H1 (cell line): ENCODE results near the gene VPS37C. TPM values are rescaled to one million over a fixed set of nuclear protein-coding genes. Genes with fewer than 3 reads are reported as not detected.

Source experiments
- CTCF ChIA-PET: fragments of 300-600 bp; sonication (Branson Sonifier 250); formaldehyde crosslinking; loops from one replicate; lab custom pipeline; 2021; ENCODE audit not compliant: partially characterized antibody; lab: Charles Lee
- POLR2A ChIA-PET: fragments of 300-600 bp; sonication (Branson Sonifier 250); formaldehyde crosslinking; loops from one replicate; lab custom pipeline; 2021; ENCODE audit warnings: inconsistent platforms; ENCODE audit not compliant: partially characterized antibody; lab: Charles Lee
- DNase-seq, 2 experiments: peaks; one replicate each; pipeline versions ENCODE4 v3.0.0 to v3.0.0-alpha.2; 2010 to 2022; ENCODE audit warnings: low spot score in 2 of 2, low read depth in 1 of 2, mixed read lengths in 1 of 2
- FAIRE-seq: peaks from 2 replicates; lab custom pipeline; 2011; peaks lifted over from hg19 to GRCh38; lab: Jason Lieb, UNC
- H2AFZ ChIP-seq: 2 replicates; pipeline ENCODE4 v1.8.1; 2012; ENCODE audit warnings: low read length, inconsistent platforms
- H2AK5ac ChIP-seq: 2 replicates; pipeline ENCODE4 v1.6.1; 2013; ENCODE audit warnings: low read depth, low read length
- H2BK120ac ChIP-seq: replicated peaks from 2 replicates; pipeline ENCODE3; 2013; ENCODE audit warnings: low read depth, low read length, inconsistent platforms
- H2BK12ac ChIP-seq: 2 replicates; pipeline ENCODE4 v1.6.1; 2013; ENCODE audit warnings: low read depth, low read length
- H2BK15ac ChIP-seq: 2 replicates; pipeline ENCODE4 v1.6.1; 2013; ENCODE audit warnings: low read length
- H2BK20ac ChIP-seq: 2 replicates; pipeline ENCODE4 v1.6.1; 2013; ENCODE audit warnings: low read length
- H2BK5ac ChIP-seq: 2 replicates; pipeline ENCODE4 v1.6.1; 2013; ENCODE audit warnings: low read depth, low read length
- H3K14ac ChIP-seq: 2 replicates; pipeline ENCODE4 v1.6.1; 2013; ENCODE audit warnings: inconsistent platforms; ENCODE audit not compliant: insufficient read length
- H3K18ac ChIP-seq: 2 replicates; pipeline ENCODE4 v1.6.1; 2013; ENCODE audit warnings: low read length; ENCODE audit errors: extremely low read depth
- H3K23ac ChIP-seq: 2 replicates; pipeline ENCODE4 v1.6.1; 2013; ENCODE audit warnings: inconsistent platforms; ENCODE audit not compliant: insufficient read length
- H3K23me2 ChIP-seq: 2 replicates; pipeline ENCODE4 v1.6.1; 2013; ENCODE audit warnings: low read depth, low read length
- H3K27ac ChIP-seq: 2 replicates; pipeline ENCODE4 v1.6.1; 2011; ENCODE audit warnings: low read depth, low read length, inconsistent platforms
- H3K27me3 ChIP-seq, 4 experiments: replicated peaks in 1 of 4; 1 replicate in 1 of 4; 2 replicates in 3 of 4; pipeline versions ENCODE4 v1.6.1 to v1.8.1; 2011 to 2013; ENCODE audit warnings: low read length in 3 of 4, mild to moderate bottlenecking in 3 of 4, inconsistent platforms in 2 of 4, mixed read lengths in 2 of 4, moderate library complexity in 1 of 4; ENCODE audit not compliant: control insufficient read depth in 3 of 4, insufficient read depth in 3 of 4; ENCODE audit errors: extremely low read depth in 1 of 4
- H3K36me3 ChIP-seq, 4 experiments: 2 replicates each; pipeline versions ENCODE4 v1.6.1 to v1.8.1; 2011 to 2013; ENCODE audit warnings: mild to moderate bottlenecking in 4 of 4, low read length in 3 of 4, moderate library complexity in 2 of 4, control low read depth in 1 of 4, inconsistent platforms in 1 of 4; ENCODE audit not compliant: insufficient read depth in 4 of 4, control insufficient read depth in 2 of 4
- H3K4ac ChIP-seq: replicated peaks from 2 replicates; pipeline ENCODE3; 2013; ENCODE audit warnings: low read length, low read depth, mixed read lengths, inconsistent platforms; ENCODE audit not compliant: insufficient read length
- H3K4me1 ChIP-seq, 4 experiments: replicated peaks in 1 of 4; 1 replicate in 1 of 4; 2 replicates in 3 of 4; pipeline versions ENCODE4 v1.6.1 to v1.8.1; 2011 to 2013; ENCODE audit warnings: low read length in 3 of 4, inconsistent platforms in 2 of 4, mixed read lengths in 1 of 4; ENCODE audit not compliant: insufficient read depth in 4 of 4, control insufficient read depth in 3 of 4
- H3K4me2 ChIP-seq, 2 experiments: 2 replicates each; pipeline versions ENCODE4 v1.6.1 to v1.8.1; 2011 to 2013; ENCODE audit warnings: low read depth in 2 of 2, low read length in 2 of 2, control low read depth in 1 of 2, inconsistent platforms in 1 of 2, mild to moderate bottlenecking in 1 of 2; ENCODE audit not compliant: insufficient read depth in 1 of 2
- H3K4me3 ChIP-seq, 4 experiments: fragments of 200-600, 300-600 bp in 1 of 4; sonication (generic), shearing (Covaris generic), sonication (Bioruptor Twin) in 1 of 4; 2 replicates each; pipeline versions ENCODE4 v1.5.1 to v1.8.1; 2011 to 2016; ENCODE audit warnings: low read length in 4 of 4, low read depth in 3 of 4, control low read depth in 2 of 4, inconsistent platforms in 2 of 4, mild to moderate bottlenecking in 2 of 4, mixed read lengths in 1 of 4, moderate library complexity in 1 of 4; ENCODE audit not compliant: insufficient read depth in 2 of 4; ENCODE audit errors: extremely low read depth in 1 of 4
- H3K56ac ChIP-seq: replicated peaks from 2 replicates; pipeline ENCODE3; 2013; ENCODE audit warnings: low read depth, mild to moderate bottlenecking, mixed read lengths, low read length, inconsistent platforms; ENCODE audit not compliant: insufficient read length
- H3K79me1 ChIP-seq: 2 replicates; pipeline ENCODE4 v1.6.1; 2013; ENCODE audit warnings: low read depth, low read length, control low read depth
- H3K79me2 ChIP-seq, 2 experiments: 2 replicates each; pipeline versions ENCODE4 v1.6.1 to v1.8.1; 2012 to 2013; ENCODE audit warnings: low read length in 2 of 2, mild to moderate bottlenecking in 2 of 2, inconsistent platforms in 1 of 2; ENCODE audit not compliant: insufficient read depth in 2 of 2, control insufficient read depth in 1 of 2
- H3K9ac ChIP-seq, 4 experiments: replicated peaks in 1 of 4; 1 replicate in 1 of 4; 2 replicates in 3 of 4; pipeline versions ENCODE4 v1.6.1 to v1.8.1; 2011 to 2013; ENCODE audit warnings: low read depth in 3 of 4, low read length in 3 of 4, control low read depth in 2 of 4, mild to moderate bottlenecking in 2 of 4, moderate library complexity in 2 of 4, inconsistent platforms in 1 of 4; ENCODE audit errors: extremely low read depth in 1 of 4
- H3K9me3 ChIP-seq, 2 experiments: 2 replicates each; pipeline versions ENCODE4 v1.6.1 to v1.8.1; 2012 to 2013; ENCODE audit warnings: mild to moderate bottlenecking in 2 of 2, moderate library complexity in 2 of 2, control low read depth in 1 of 2, inconsistent platforms in 1 of 2, low read depth in 1 of 2, low read length in 1 of 2, mixed read lengths in 1 of 2; ENCODE audit not compliant: insufficient read depth in 2 of 2
- H4K20me1 ChIP-seq, 2 experiments: replicated peaks in 1 of 2; 2 replicates each; pipeline versions ENCODE3 to v1.8.1; 2011 to 2013; ENCODE audit warnings: inconsistent platforms in 2 of 2, low read length in 2 of 2, mild to moderate bottlenecking in 1 of 2; ENCODE audit not compliant: insufficient read depth in 2 of 2, control insufficient read depth in 1 of 2
- H4K5ac ChIP-seq: 2 replicates; pipeline ENCODE4 v1.6.1; 2013; ENCODE audit warnings: low read length, low read depth, mixed read lengths, inconsistent platforms; ENCODE audit not compliant: insufficient read length
- H4K8ac ChIP-seq: 2 replicates; pipeline ENCODE4 v1.8.0; 2013; ENCODE audit warnings: mild to moderate bottlenecking, moderate library complexity, low read length, inconsistent platforms; ENCODE audit not compliant: insufficient read depth; ENCODE audit errors: extremely low read depth
- H4K91ac ChIP-seq: replicated peaks from 2 replicates; pipeline ENCODE3; 2013; ENCODE audit warnings: low read length, mixed read lengths, inconsistent platforms; ENCODE audit not compliant: insufficient read length
- CBX8 ChIP-seq: fragments of 300-800, 300-1000 bp; sonication (generic); IDR thresholded peaks from 2 replicates; pipeline ENCODE4 v1.7.1; 2016; ENCODE audit warnings: low read depth, low read length, borderline replicate concordance
- CHD2 ChIP-seq: IDR thresholded peaks from 2 replicates; pipeline ENCODE4 v1.6.1; 2012; ENCODE audit warnings: low read length, improper control_type of control experiment
- CREB1 ChIP-seq: IDR thresholded peaks from 2 replicates; pipeline ENCODE4 v1.6.1; 2012; ENCODE audit warnings: inconsistent platforms
- CTBP2 ChIP-seq: IDR thresholded peaks from 2 replicates; pipeline ENCODE4 v1.7.0; 2011; ENCODE audit warnings: borderline replicate concordance, mild to moderate bottlenecking, moderate library complexity, mixed read lengths, low read length; ENCODE audit not compliant: insufficient read depth, insufficient read length
- WGBS, 2 experiments: shearing (Covaris generic) in 1 of 2; methylation state at CpG; one replicate each; pipeline versions ENCODE4 v1.1.6 to v1.1.7; 2013 to 2015; ENCODE audit warnings: low lambda C conversion rate in 2 of 2, mixed read lengths in 2 of 2, inconsistent platforms in 1 of 2, low coverage in 1 of 2, missing lambda C conversion rate in 1 of 2; ENCODE audit not compliant: insufficient replicate concordance in 2 of 2, insufficient coverage in 1 of 2, insufficient read length in 1 of 2; ENCODE audit errors: extremely low coverage in 1 of 2, missing lambda C conversion rate in 1 of 2; 5-methylcytosine and 5-hydroxymethylcytosine counted together
- polyA plus RNA-seq, 7 experiments: library from polyadenylated mRNA; depleted of rRNA in 3 of 7; stranded (reverse) in 5 of 7; unstranded in 2 of 7; fragments of >200 nt in 5 of 7; fragments of 200-250 nt in 2 of 7; gene quantifications; 1 replicate in 5 of 7; 2 replicates in 1 of 7; 4 replicates in 1 of 7; pipeline versions ENCODE4 v1.2.1 to v1.2.3, GENCODE V29; 2011 to 2013; ENCODE audit warnings: missing spikeins in 2 of 7, mixed read lengths in 2 of 7
- total RNA-seq: library from RNA; stranded (reverse); fragmentation: NEBNext Ultra II Directional; extraction: Animal tissue kit (Norgen Biotek cat#: 25700); gene quantifications from 2 replicates; pipeline ENCODE4 v1.2.1, GENCODE V29; 2021

VPS37C gene
- total and polyA plus RNA-seq, 2 of the 8 experiments (the other 6 are each of a cell fraction or from before 2014, with no cell fraction given) = 12.9 to 21.0 TPM

DNA sequence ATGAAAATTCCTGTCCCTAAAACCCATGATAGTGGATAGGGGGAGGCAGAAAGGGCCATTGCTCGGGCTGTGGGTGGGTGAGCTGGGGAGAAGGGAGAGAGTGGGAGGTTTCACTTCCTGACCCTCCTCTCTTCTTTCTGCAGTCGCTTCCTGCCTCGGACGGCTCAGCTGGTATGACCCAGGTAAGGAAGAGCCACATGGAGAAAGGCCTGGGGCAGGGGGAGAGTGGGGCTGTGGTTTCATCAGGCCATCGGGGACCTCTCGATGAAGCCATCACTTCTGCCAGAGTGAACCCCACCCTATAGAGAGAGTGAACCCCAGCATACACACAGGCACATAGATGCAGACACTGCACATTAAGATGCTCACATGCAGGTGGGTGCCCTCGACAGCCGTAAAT lies 46.3 kb downstream of the VPS37C start:
- H3K23ac ChIP-seq = no peak overlapping the region
- no peaks in the 10 kb centered on the region for H3K79me2 ChIP-seq
- H2BK15ac ChIP-seq = no peak overlapping the region
- H3K27me3 ChIP-seq = no peaks in the 10 kb centered on the region; a peak in 1 of 7 replicates
- no peak overlapping the region for H3K18ac ChIP-seq
- H3K14ac ChIP-seq = no peak overlapping the region
- 71% methylated on average over 8 of the region's 8 CpGs; no CpG with 5 or more reads in 1 of the 2 experiments for WGBS, 2 experiments
- H4K5ac ChIP-seq = no peak overlapping the region
- no peak overlapping the region for H2BK120ac ChIP-seq
- FAIRE-seq (no peak), DNase-seq (no peak)
- no peak overlapping the region for H3K4me2 ChIP-seq
- peaks cover 0 to 3% of the 10 kb centered on the region in 2 experiments for H4K20me1 ChIP-seq
- no peak overlapping the region for H2AK5ac ChIP-seq
- no peak overlapping the region for H2AFZ ChIP-seq
- H3K4ac ChIP-seq = no peak overlapping the region
- no peak overlapping the region for H3K9ac ChIP-seq
- no peak overlapping the region for H2BK12ac ChIP-seq
- no peak overlapping the region for H4K8ac ChIP-seq
- H3K27ac ChIP-seq = no peak overlapping the region
- H3K56ac ChIP-seq = no peak overlapping the region
- no peak overlapping the region for H3K4me3 ChIP-seq
- ChIA-PET CTCF (interaction anchor here (1.3 to 3.8 kb wide), 3 partner anchors 11 to 145 kb away, joined by 3 to 14 read pairs (median 8); no protein-coding TSS in a partner anchor), POLR2A (interaction anchor here (1.3 kb wide), 1 partner anchor 11 kb away, joined by 4 read pairs; no protein-coding TSS in a partner anchor)
- TF ChIP-seq CTBP2 (no peak), CREB1 (no peak), CHD2 (no peak), CBX8 (no peak)
- no peak overlapping the region for H2BK20ac ChIP-seq
- no peaks in the 10 kb centered on the region for H3K79me1 ChIP-seq
- H3K4me1 ChIP-seq = no peaks in the 10 kb centered on the region
- H3K23me2 ChIP-seq = peaks cover 7% of the 10 kb centered on the region; the same call in 1 of the 2 replicates
- no peaks in the 10 kb centered on the region for H3K9me3 ChIP-seq
- H2BK5ac ChIP-seq = no peak overlapping the region
- no peaks in the 10 kb centered on the region for H3K36me3 ChIP-seq
- no peak overlapping the region for H4K91ac ChIP-seq
